ENCODE results near the gene FGGY. TPM values are rescaled to one million over a fixed set of nuclear protein-coding genes. Genes with fewer than 3 reads are reported as not detected.

Gene FGGY
- total RNA-seq, 1 donor from 2014 or later, result 24.3 TPM

DNA sequence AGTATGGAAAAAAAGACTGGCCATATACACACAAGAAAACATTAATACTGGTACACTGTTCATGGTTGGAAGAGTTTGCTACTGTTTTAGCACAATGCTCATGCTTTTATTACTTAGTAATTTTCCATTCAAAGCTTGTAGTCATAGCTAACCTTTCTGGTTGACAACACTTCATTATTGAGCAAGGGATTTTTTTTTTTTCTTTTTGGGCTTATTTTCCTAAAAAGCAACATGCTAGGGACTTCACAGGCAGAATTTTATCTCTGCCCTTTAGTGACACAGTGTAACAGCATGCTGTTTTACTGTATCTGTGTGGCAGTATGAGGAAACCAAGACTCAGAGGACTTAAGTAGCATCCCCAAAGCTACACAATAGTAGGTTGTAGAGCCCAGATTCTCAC lies 58.5 kb downstream of the FGGY start:
- TF ChIP-seq CTCF (conservative IDR thresholded peaks at IDR 0.05; ENCODE audit: low read depth, low read length), result no peak
- no peak overlapping the region for H3K4me3 ChIP-seq (ENCODE audit: low read depth, low read length)
- peak; percentile 56 for DNase-seq (ENCODE audit: low read depth)

GRCh38 chr1:59356627-59357026 lies 59.7 kb downstream of the FGGY start:
- H3K4me3 ChIP-seq (ENCODE audit: low read depth, low read length), result no peak overlapping the region
- no peak for TF ChIP-seq CTCF (conservative IDR thresholded peaks at IDR 0.05; ENCODE audit: low read depth, low read length)
- DNase-seq (ENCODE audit: low read depth), result no peak

- DNase-seq (ENCODE audit: low read depth), result no peak
- no peak overlapping the region for H3K4me3 ChIP-seq (ENCODE audit: low read depth, low read length)
- TF ChIP-seq CTCF (conservative IDR thresholded peaks at IDR 0.05; ENCODE audit: low read depth, low read length), result no peak
Observed at GRCh38 chr1:59357645-59358320, 60.9 kb downstream of the FGGY start.

DNA sequence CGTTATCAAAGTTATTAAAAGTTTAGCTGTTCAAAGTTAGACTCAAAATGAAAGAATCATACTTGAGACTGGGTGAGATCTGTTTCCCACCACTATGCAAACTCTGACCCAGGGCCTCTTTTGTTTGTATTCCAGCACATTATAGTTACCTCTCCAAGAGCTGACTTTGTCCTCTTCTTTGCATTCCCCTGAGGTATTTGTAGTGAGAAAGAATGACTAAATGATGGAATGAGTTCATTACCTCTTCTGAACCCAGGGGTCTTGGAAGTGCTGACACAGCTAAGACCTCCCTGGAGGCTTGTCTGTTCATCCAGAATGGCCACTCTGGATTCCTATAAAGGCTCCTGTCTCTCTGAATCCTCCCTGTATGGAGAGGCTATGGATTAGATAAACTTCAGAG lies 62.4 kb downstream of the FGGY start:
- no peak for DNase-seq (ENCODE audit: low read depth)
- no peak for TF ChIP-seq CTCF (conservative IDR thresholded peaks at IDR 0.05; ENCODE audit: low read depth, low read length)
- H3K4me3 ChIP-seq (ENCODE audit: low read depth, low read length), result no peak overlapping the region

GRCh38 chr1:59360170-59360569 lies 63.3 kb downstream of the FGGY start:
- DNase-seq (ENCODE audit: low read depth), result peak; percentile 23
- TF ChIP-seq CTCF (conservative IDR thresholded peaks at IDR 0.05; ENCODE audit: low read depth, low read length), result no peak
- no peak overlapping the region for H3K4me3 ChIP-seq (ENCODE audit: low read depth, low read length)

GRCh38 chr1:59360729-59361128 lies 63.8 kb downstream of the FGGY start:
- no peak overlapping the region for H3K4me3 ChIP-seq (ENCODE audit: low read depth, low read length)
- DNase-seq (ENCODE audit: low read depth), result no peak
- TF ChIP-seq CTCF (conservative IDR thresholded peaks at IDR 0.05; ENCODE audit: low read depth, low read length), result no peak

DNA sequence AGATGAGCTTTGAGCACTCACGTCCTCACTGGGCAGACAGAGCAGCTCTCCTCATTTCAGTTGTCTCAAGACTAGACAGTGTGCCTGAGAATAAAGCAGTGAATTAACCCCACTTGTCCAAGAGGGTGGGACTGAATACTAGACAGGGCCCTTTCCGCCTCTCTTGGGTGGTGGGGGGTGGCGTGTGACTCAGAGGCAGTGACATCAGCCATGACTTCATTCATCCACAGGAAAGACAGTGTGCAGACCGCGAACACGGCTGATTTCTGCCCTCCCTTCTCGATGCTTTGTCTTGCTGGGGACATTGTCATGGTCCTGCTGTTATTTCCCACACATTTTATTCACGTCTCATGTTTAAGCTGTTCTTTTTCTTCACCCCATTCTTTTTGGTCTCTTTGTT lies 64.9 kb downstream of the FGGY start:
- TF ChIP-seq CTCF (conservative IDR thresholded peaks at IDR 0.05; ENCODE audit: low read depth, low read length), result no peak
- no peak for DNase-seq (ENCODE audit: low read depth)

More for the DNA sequence above, 64.9 kb downstream of the FGGY start:
- no peak overlapping the region for H3K4me3 ChIP-seq (ENCODE audit: low read depth, low read length)
